GM19035 (cell line): Measurements from ENCODE around the gene EGFR.

Source experiments
- ATAC-seq: cut with Tn5 transposase; IDR thresholded peaks from one replicate; pipeline ENCODE4 v1.9.1; 2021; ENCODE audit not compliant: unreplicated experiment

EGFR gene

DNA sequence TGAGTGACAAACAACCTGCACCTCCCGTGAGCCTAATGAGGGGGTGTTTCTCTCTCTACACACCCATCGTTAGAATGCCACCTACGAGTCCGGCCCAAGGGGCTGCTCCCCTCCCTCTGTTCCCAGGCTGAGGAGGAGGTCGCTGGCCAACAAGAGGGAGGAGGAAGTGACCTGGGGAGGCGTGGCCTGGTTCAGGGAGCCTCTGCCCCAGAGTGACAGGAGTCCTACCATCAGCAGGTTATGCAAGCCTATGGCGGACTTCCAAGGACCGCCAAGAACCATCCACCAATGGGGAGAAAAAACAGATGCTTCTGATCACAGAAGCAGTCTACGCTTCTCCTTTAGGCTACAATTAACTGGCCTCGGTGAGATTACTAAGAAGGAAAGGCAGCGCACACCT lies 12.3 kb upstream of the EGFR start:
- no peak for ATAC-seq

DNA sequence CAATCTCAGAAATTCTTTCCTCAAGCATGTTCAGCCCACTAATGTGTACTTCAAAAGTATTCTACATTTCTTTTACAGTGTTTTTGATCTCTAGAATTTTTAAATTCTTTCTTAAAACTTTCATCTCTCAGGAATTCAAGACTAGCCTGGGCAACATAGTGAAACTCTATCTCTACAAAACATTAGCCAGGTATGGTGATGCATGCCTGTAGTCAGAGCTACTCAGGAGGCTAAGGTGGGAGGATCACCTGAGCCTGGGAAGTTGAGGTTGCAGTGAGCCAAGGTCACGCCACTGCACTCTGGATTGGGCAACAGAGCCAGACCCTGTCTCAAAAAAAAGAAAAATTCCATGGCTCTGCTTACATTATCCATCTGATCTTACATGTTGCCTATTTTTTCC lies 5.0 kb upstream of the EGFR start:
- ATAC-seq, result no peak

DNA sequence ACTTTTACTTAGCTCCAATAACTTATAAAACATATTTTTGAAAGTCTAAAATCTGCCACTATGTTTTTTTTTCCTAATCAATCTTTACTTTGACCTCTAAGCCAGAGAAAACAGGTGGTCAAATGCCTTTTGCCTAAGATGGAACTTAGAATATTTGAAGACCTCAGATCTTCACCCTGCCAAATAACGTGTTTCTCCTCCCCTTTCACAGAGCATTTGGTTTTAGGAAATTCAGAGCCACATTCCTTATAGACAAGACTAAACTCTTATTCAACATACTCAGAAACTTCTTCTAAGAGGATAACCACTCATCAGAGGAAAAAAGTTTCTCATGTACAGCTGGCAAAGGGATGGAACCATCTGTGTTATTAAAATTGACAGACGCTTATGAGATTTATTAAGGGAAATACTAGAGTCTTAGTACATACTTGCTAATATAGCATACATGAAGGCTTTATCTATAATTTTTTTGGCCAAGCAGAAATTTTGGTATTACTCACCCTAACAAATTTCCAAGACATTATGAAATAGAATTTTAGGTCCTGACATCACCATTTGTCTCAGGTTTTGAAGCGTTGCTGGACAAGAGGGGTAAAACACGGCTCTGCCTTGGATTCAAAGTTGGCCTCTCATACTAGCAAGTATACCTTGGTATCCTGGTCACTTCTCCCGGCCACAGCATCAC lies 2.6 kb upstream of the EGFR start:
- ATAC-seq, result no peak

DNA sequence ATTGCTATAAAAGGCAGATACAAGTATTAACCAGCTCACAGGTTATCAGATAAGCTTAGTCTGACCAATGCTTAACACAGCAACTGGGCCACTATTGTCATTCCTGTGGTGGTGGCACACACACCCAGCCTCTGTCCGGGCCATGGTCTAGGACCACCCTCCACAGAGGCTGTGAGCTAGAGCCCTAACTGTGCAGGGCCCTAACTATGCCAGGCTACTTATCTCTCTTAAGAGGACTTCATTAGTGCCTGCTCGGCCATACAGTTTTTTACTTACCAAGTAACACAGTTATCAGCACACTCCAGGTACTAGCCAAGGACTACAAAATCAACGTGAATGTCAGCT lies 2.1 kb upstream of the EGFR start:
- ATAC-seq, result no peak

DNA sequence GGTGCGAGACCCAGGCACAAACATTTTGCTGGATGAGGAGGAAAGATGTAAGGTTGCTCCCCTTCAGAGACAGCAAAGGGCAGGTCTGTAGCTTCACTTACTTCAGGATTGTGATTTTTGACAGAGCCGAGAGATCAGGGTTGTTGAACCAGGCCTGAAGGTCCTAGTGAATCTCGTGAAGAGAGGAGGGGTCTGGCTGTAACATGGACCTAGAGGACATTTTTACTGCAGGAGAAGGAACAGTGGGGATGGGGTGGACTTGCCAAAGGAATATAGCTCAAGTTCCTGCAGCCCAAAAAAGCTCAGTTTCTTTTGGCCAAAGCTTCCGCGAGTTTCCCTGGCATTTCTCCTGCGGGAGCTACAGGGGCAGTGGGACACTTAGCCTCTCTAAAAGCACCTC lies 976 bp upstream of the EGFR start:
- ATAC-seq, result no peak

DNA sequence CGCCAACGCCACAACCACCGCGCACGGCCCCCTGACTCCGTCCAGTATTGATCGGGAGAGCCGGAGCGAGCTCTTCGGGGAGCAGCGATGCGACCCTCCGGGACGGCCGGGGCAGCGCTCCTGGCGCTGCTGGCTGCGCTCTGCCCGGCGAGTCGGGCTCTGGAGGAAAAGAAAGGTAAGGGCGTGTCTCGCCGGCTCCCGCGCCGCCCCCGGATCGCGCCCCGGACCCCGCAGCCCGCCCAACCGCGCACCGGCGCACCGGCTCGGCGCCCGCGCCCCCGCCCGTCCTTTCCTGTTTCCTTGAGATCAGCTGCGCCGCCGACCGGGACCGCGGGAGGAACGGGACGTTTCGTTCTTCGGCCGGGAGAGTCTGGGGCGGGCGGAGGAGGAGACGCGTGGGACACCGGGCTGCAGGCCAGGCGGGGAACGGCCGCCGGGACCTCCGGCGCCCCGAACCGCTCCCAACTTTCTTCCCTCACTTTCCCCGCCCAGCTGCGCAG lies 424 bp downstream of the EGFR start:
- ATAC-seq, result no peak

DNA sequence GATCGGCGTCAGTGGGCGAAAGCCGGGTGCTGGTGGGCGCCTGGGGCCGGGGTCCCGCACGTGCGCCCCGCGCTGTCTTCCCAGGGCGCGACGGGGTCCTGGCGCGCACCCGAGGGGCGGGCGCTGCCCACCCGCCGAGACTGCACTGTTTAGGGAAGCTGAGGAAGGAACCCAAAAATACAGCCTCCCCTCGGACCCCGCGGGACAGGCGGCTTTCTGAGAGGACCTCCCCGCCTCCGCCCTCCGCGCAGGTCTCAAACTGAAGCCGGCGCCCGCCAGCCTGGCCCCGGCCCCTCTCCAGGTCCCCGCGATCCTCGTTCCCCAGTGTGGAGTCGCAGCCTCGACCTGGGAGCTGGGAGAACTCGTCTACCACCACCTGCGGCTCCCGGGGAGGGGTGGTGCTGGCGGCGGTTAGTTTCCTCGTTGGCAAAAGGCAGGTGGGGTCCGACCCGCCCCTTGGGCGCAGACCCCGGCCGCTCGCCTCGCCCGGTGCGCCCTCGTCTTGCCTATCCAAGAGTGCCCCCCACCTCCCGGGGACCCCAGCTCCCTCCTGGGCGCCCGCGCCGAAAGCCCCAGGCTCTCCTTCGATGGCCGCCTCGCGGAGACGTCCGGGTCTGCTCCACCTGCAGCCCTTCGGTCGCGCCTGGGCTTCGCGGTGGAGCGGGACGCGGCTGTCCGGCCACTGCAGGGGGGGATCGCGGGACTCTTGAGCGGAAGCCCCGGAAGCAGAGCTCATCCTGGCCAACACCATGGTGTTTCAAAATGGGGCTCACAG lies 1.1 kb downstream of the EGFR start:
- no peak for ATAC-seq

DNA sequence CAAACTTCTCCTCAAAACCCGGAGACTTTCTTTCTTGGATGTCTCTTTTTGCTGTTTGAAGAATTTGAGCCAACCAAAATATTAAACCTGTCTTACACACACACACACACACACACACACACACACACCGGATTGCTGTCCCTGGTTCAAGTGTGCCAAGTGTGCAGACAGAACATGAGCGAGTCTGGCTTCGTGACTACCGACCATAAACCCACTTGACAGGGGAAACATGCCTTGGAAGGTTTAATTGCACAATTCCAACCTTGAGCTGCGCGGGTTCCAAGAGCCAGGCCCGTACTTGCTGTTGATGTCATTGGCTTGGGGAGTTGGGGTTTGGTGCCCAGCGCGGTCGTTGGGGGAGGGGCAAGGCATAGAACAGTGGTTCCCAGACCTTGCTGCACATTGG lies 1.7 kb downstream of the EGFR start:
- no peak for ATAC-seq

DNA sequence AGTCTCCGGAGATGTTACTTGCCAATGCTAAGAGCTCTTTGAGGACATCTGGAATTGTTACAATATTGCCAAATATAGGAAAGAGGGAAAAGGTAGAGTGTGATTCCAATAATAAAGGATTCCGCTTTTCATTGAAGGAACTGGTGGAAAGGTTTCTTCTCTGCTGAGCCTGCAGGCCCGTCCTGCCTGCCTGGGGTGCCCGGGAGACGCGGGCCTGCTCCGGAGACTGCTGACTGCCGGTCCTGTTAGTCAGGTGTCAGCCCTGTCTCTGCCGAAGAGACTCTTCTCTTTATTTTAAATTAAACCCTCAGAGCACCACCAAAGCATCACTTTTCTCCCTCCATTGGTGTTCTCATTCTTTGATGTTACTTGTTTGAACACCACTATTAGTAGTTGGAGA lies 2.2 kb downstream of the EGFR start:
- ATAC-seq, result no peak

DNA sequence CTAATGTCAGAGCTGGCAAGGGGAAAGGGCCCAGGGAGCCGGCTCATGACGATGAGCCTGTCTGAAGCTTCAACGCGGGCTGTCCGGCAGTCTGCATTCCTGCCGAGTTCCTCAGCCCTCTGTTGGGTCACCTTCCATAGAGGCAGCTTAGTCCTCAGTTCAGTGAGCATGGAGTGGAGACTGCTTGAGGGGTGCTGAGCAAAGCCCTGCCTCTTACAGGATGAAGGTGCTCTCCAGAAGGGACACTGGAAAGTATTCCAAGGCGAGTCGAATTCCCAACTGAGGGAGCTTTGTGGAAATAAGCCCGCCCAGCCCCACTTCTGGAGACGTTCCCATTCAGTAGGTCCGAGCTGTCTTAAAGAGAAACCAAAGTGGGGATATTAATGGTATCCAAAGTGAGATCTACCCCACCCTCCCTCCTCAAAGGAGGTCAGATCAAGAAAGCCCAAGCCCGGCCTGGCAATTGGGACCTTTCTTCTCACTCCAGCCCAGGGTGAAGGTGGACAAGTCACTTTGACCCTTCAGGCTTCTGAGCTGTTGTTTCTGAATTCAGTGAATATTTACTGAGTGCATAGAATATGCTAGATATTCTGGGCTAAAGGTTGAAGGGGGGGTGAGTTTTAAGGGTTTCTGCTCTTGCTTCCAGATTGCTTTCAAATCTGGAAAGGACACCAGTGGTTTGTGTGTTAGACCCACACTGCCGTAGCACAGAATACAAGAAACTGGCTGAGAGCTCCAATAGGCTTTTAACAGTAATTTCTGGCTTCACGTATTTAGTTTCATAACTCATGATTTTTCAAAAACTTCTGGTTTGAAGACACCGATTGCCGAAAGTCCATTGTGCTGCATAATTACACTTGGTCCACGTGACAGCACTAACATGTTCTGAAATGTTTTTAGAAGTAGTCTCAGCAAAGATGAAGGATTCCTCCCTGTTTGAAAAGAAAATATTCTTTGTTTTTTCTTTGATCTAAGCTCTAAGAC lies 3.5 kb downstream of the EGFR start:
- no peak for ATAC-seq

DNA sequence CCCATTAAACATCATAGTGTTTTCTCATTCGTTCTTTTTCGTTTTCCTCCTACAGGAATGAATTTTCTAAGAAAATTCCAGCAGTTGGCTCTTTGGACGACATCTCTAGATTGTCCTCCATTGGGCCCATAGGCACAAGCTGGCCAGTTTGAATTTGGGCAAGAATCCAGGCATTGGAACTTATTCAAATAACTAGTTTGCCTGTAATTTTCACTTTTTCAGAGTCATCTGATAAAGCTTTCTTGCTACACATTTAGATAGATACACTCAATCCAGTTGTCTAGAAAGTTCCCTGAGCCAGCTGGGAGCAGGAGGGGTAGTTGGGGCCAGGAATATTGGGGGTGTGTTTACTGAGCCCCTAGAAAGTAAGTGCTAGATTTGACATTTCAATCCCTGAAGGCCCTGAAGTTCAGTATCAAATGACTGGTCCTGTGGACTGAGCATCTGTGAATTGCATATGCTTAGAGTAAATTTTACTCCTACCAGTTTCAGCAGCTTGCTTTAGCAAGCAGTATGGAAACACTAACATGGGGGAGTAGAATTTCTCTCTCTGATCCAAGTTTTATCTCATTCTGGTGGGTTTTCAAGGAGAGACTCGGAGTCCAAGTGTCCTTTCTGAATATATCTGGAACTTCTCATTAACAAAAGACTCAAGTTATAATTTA lies 5.2 kb downstream of the EGFR start:
- no peak for ATAC-seq

DNA sequence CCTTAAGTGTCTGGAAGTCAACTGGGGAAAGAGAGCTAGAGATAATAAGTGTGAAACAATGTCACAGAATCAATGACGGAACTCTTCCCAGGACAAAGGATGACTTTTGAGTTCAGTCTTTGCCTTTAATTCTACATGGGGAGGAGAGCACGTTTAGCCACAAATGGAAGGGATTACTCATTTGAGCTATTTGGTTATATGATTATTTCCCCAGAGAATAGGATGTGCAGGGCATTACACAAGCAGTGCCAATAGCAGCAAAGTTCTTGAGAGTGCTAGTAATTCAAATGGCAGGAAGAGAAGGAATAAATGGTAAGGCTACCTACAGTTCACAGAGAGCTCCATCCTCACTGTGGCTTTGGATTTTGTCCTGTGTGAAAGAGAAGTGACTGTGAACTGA lies 6.0 kb downstream of the EGFR start:
- no peak for ATAC-seq

DNA sequence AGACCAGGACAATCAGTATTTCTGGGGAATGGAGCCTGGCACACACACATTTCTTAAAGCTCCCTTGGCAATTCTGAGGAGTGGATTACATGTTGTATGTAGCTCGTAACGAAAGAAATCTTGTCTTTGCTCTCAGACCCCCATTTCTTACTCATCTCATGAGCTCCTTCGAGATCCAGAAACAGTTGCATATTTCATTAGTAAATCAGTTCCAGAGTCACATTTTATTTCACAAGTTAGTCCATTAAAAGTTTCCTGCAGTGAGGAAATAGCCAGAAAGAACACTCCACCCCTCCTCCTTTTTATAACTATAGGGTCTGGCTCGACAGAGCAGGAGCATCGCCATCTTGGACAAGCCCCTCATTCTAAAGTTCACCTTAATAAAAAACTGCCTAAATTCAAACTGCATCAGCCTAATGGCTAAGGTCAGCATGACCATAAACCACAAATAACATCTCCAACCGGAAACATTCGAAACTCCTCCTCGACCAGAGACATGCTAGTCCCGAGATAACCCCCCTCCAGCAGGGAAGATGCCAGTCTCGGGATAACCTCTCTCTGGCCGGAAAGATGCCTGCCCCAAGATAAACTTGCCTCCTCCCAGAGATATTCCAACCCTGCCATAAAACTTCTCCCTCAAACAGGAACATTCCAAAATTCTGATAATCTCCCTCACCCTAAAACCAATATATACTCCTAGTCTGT lies 7.4 kb downstream of the EGFR start:
- ATAC-seq, result no peak

DNA sequence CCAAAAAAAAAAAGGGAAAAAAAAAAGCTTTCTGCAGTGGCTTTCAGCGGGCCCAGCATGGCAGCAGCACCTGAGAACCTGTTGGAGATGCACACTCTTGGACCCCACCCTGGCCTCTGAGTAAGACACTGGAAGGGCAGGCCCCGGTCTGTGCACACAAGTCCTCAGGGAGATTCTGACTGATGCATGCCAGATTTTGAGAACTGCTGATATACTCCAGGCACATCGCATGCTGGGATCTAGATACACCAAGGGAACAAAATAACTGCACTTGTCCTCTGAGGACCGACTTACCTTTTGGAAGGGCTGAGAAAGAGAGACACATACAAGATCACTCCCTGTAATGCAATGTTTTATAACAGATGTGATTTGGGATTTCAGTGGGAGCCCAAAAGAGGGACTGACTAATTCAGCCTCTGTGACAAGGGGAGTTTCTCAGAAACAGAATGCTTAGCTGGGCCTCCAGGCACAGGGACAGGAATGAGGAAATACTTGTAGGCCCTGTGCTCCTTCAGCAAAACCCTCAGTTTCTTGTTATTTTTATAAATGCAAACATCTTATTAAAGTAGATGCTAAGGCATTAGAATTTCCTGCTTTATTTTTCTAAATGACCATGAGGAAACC lies 8.2 kb downstream of the EGFR start:
- no peak for ATAC-seq

DNA sequence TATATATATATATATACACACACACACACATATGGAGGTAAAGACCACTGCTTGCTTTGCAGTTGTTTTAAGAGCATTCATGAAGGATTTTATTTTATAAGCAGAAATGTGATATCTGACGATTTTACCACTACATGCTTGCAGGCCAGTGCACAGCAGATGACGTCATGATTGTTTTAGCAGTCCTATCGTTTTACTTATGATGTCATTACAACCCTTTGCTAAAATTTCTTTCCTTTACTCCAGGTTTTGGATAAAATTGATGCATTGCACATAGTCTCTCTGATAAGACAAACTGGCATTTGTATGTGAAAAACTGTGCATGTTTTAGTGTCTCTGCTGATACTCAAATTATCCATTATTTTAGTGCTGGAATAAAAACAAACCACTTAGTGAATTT lies 9.2 kb downstream of the EGFR start:
- no peak for ATAC-seq

DNA sequence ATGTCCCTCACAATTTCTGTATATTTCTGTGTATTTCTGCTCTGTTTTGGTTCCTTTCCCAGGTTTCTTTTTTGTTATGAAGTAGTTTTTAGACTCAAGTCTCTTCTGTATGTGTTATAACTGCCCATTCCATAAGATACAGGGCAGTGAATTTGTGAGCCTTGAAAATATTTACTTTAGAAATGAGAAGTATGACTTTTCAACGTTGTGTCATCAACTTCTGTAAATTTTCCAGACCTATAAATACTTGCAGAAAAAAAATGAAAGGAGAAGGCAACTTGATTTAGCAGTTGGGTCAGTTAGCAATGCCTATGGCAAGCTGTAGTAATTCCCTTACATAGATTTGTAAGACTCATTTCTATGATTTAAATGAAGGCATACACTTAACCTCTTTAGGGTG lies 11.5 kb downstream of the EGFR start:
- ATAC-seq, result no peak

DNA sequence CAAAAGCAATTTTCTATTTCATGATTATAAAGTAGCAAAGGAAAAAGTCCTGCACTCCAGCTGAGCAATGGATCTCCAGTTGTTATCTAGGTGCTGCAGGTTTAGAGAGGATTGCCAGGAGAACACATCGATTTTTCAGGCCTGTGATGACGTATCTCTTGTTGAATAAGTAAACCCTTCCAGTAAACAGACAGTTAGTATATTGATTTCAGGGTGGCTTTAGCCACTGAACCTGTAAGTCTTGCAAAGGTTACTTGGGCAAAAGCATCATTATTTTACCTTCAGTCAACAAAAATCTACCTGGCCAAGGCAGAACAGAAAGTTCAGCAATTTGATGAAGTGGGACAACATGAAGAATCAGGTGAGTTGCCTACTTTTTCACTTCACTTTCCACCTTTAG lies 12.3 kb downstream of the EGFR start:
- no peak for ATAC-seq

DNA sequence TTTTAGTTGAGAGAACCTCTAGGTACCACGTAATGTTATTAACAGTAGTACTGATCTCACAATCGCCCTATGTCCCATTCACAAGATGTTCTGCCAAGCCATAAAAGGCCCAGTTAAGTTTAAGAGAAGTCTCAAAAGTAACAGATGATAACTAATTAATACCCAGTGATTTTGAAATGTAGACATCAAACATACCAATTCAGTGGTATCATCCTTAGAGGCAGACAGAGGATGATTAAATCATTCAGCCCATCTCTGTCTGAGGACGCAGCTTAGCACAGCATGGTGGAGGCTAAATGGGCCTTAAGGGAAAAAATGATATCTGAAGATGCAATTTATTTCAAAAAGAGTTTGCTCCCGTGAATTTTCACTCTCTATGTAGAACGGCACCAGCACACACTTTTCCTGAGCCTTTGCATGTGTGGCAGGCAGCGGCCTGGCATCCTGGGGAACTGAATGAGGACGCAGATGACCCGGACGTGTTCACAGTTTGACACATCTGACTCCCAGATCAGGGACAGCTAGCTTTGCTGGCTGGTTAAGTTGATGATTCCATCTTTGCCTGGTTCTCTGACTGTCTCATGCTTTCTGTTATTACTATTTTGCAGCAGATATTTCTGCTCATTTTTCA lies 13.4 kb downstream of the EGFR start:
- ATAC-seq, result no peak

DNA sequence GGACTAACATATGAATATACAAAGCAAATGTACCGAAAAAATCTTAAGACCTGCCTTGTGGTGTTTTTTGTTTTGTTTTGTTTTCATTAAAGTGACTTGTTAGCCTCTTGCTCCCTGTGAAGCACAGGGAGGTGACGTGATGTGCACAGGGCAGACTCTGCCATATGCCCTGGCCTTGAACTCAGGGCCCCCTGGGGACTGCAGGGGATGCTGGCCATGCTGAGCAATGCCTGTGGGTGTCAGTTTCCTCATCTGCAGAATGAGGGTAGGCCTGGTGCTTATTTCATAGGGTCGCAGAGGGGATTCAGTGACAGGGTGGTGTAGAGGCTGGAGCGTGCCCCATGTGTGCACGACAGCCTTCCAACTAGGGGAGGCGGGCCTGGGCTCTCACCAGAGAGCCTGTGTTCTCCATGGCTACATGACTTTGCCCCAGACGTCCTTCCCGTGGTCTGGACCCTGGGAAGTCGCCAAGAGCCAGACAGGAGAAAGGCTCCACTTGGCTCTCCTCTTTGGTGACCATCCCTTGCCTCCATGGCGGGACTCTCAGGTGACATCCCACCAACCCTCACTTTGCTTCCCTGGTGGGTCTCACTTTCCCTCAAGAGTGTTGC lies 14.5 kb downstream of the EGFR start:
- no peak for ATAC-seq
